Keratinocyte (primary cell): Measurements from ENCODE around the gene MTRF1. TPM values are rescaled to one million over a fixed set of nuclear protein-coding genes. Genes with fewer than 3 reads are reported as not detected.
"Not testable (repeated sequence)": the region's sequence is repeated elsewhere in the genome, so short reads cannot be mapped to it uniquely, and the experiment has no call there.

ENCODE experiments used
- DNase-seq: peaks from one replicate; pipeline ENCODE4 v3.0.0-alpha.2; 2011; ENCODE audit warnings: low read depth, missing footprints, low spot score
- FAIRE-seq: peaks from 2 replicates; lab custom pipeline; 2011; peaks lifted over from hg19 to GRCh38; lab: Jason Lieb, UNC
- H2AFZ ChIP-seq: 2 replicates; pipeline ENCODE4 v1.6.0; 2012; ENCODE audit warnings: low read length, control low read depth, inconsistent platforms; ENCODE audit not compliant: control insufficient read depth
- H3K27ac ChIP-seq: 2 replicates; pipeline ENCODE4 v1.5.1; 2011; ENCODE audit warnings: low read length; ENCODE audit not compliant: control insufficient read depth, insufficient read depth
- H3K27me3 ChIP-seq: 3 replicates; pipeline ENCODE4 v1.6.0; 2011; ENCODE audit warnings: low read length; ENCODE audit not compliant: control insufficient read depth, insufficient read depth; ENCODE audit errors: extremely low read depth
- H3K36me3 ChIP-seq, 2 experiments: 2 replicates in 1 of 2; 3 replicates in 1 of 2; pipeline ENCODE4 v1.5.1; 2011; ENCODE audit warnings: low read length in 2 of 2, mild to moderate bottlenecking in 1 of 2; ENCODE audit not compliant: control insufficient read depth in 2 of 2, insufficient read depth in 2 of 2; ENCODE audit errors: extremely low read depth in 1 of 2
- H3K4me1 ChIP-seq: 3 replicates; pipeline ENCODE4 v1.5.1; 2011; ENCODE audit warnings: low read length; ENCODE audit not compliant: control insufficient read depth, insufficient read depth; ENCODE audit errors: extremely low read depth
- H3K4me2 ChIP-seq: 3 replicates; pipeline ENCODE4 v1.6.0; 2011; ENCODE audit warnings: low read depth, low read length; ENCODE audit not compliant: control insufficient read depth, insufficient read depth; ENCODE audit errors: extremely low read depth
- H3K4me3 ChIP-seq, 3 experiments: fragments of 200-600 bp in 1 of 3; sonication (generic) in 1 of 3; 2 replicates in 2 of 3; 3 replicates in 1 of 3; pipeline ENCODE4 v1.5.1; 2011 to 2016; ENCODE audit warnings: low read length in 3 of 3, mild to moderate bottlenecking in 3 of 3, control low read depth in 2 of 3, inconsistent platforms in 1 of 3, low read depth in 1 of 3, mixed read lengths in 1 of 3, mixed run types in 1 of 3, moderate library complexity in 1 of 3; ENCODE audit not compliant: control insufficient read depth in 2 of 3, insufficient read depth in 2 of 3; ENCODE audit errors: extremely low read depth in 1 of 3
- H3K79me2 ChIP-seq: 2 replicates; pipeline ENCODE4 v1.6.0; 2012; ENCODE audit warnings: low read length; ENCODE audit not compliant: control insufficient read depth, insufficient read depth
- H3K9ac ChIP-seq: 3 replicates; pipeline ENCODE4 v1.6.0; 2011; ENCODE audit warnings: low read length; ENCODE audit not compliant: control insufficient read depth, insufficient read depth; ENCODE audit errors: extremely low read depth
- H3K9me1 ChIP-seq: 3 replicates; pipeline ENCODE4 v1.6.0; 2011; ENCODE audit warnings: low read length; ENCODE audit not compliant: control insufficient read depth, insufficient read depth; ENCODE audit errors: extremely low read depth
- H3K9me3 ChIP-seq: 2 replicates; pipeline ENCODE4 v1.5.1; 2012; ENCODE audit warnings: low read depth, low read length; ENCODE audit not compliant: control insufficient read depth
- H4K20me1 ChIP-seq: 3 replicates; pipeline ENCODE4 v1.6.0; 2011; ENCODE audit warnings: low read length; ENCODE audit not compliant: control insufficient read depth, insufficient read depth; ENCODE audit errors: extremely low read depth
- CTCF ChIP-seq, 3 experiments: IDR thresholded peaks in 1 of 3; conservative IDR thresholded peaks in 1 of 3; optimal IDR thresholded peaks in 1 of 3; 2 replicates in 2 of 3; 3 replicates in 1 of 3; pipeline versions ENCODE3 to v1.5.1; 2011; ENCODE audit warnings: low read length in 3 of 3, mild to moderate bottlenecking in 3 of 3, moderate library complexity in 2 of 3, control low read depth in 1 of 3, inconsistent platforms in 1 of 3; ENCODE audit not compliant: insufficient read depth in 2 of 3; ENCODE audit errors: extremely low read depth in 1 of 3
- EZH2 ChIP-seq: IDR thresholded peaks from one replicate; pipeline ENCODE4 v1.6.1; 2012; ENCODE audit warnings: inconsistent platforms, mild to moderate bottlenecking, low read length, moderate library complexity
- dilution Hi-C: fragments of 300-500 bp; cut with MboI; formaldehyde crosslinking; loops from one replicate; pipeline ENCODE4 v1.7.0; 2020; ENCODE audit warnings: low sequenced_read_pairs; ENCODE audit not compliant: extremely low pct_ligation_motif_present
- polyA plus RNA-seq, 5 experiments: library from polyadenylated mRNA; depleted of rRNA in 3 of 5; stranded (reverse) in 3 of 5; stranded (forward) in 1 of 5; unstranded in 1 of 5; fragments of >200 nt; gene quantifications; 1 replicate in 1 of 5; 2 replicates in 3 of 5; 3 replicates in 1 of 5; pipeline versions ENCODE4 v1.2.1 to v1.2.3, GENCODE V29; 2011 to 2012; ENCODE audit warnings: missing spikeins in 2 of 5, low read depth in 1 of 5, low replicate concordance in 1 of 5

MTRF1 gene
- polyA plus RNA-seq, 1 donor (not counting 4 experiments of a cell fraction or from before 2014, with no cell fraction given), result 16.9 TPM

- TF ChIP-seq CTCF (optimal IDR thresholded peaks at IDR 0.05 in 1 of 3, IDR thresholded peaks at IDR 0.05 in 1 of 3, conservative IDR thresholded peaks at IDR 0.05 in 1 of 3; ENCODE audit: extremely low read depth in 1 of 3, insufficient read depth in 2 of 3, low read length in 3 of 3) (no peak), EZH2 (no peak)
- H3K9ac ChIP-seq, result no peak overlapping the region
- no peaks in the 10 kb centered on the region for H3K9me1 ChIP-seq
- no peaks in the 10 kb centered on the region for H3K79me2 ChIP-seq
- DNase-seq, result no peak
- dilution Hi-C loops, result no loop called here
- no peaks in the 10 kb centered on the region for H3K36me3 ChIP-seq
- no peak overlapping the region for H3K27ac ChIP-seq
- H2AFZ ChIP-seq, result no peak overlapping the region
- H3K9me3 ChIP-seq, result no peaks in the 10 kb centered on the region
- FAIRE-seq, result no peak
- H3K4me2 ChIP-seq, result no peak overlapping the region
- H4K20me1 ChIP-seq, result no peaks in the 10 kb centered on the region
- H3K27me3 ChIP-seq, result no peaks in the 10 kb centered on the region
- no peak overlapping the region for H3K4me3 ChIP-seq
- H3K4me1 ChIP-seq, result peaks cover 11% of the 10 kb centered on the region
Observed at GRCh38 chr13:41177616-41178015, 85.8 kb downstream of the MTRF1 start.

DNA sequence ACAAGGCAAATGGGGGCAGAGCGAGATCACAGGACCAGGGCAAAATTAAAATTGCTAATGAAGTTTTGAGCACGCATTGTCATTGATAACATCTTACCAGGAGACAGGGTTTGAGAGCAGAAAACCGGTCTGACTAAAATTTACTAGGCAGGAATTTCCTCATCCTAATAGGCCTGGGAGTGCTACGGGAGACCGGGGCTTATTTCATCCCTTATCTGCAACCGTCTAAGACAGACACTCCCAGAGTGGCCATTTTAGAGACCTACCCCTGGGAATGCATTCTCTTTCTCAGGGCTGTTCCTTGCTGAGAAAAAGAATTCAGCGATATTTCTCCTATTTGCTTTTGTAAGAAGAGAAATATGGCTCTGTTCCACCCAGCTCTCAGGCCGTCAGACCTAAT, 87.8 kb downstream of the MTRF1 start:
- dilution Hi-C loops, FAIRE-seq, H3K4me3 ChIP-seq, H3K27me3 ChIP-seq, DNase-seq, H3K27ac ChIP-seq, H3K36me3 ChIP-seq, H3K4me2 ChIP-seq, H2AFZ ChIP-seq, H3K9ac ChIP-seq, H3K9me1 ChIP-seq, H3K79me2 ChIP-seq, H3K4me1 ChIP-seq, H3K9me3 ChIP-seq, H4K20me1 ChIP-seq: not testable (repeated sequence)

Other genes with a start within 250 kb of the MTRF1 start
- 37.9 to 57.6 TPM (median 48.0 TPM) in 3 replicates for gene ELF1, start 244.3 kb downstream of the MTRF1 start, polyA plus RNA-seq
- 5.9 to 13.5 TPM (median 9.3 TPM) in 3 replicates for gene WBP4, start 202.1 kb downstream of the MTRF1 start, polyA plus RNA-seq
- 4.1 to 4.9 TPM (median 4.7 TPM) in 3 replicates for gene KBTBD6, start 130.8 kb downstream of the MTRF1 start, polyA plus RNA-seq
- 2.8 to 3.4 TPM (median 3.2 TPM) in 3 replicates for gene KBTBD7, start 69.0 kb downstream of the MTRF1 start, polyA plus RNA-seq
- 4.2 to 12.0 TPM (median 5.6 TPM) in 3 replicates for gene NAA16, start 47.7 kb upstream of the MTRF1 start, polyA plus RNA-seq
- gene RGCC, start 194.0 kb upstream of the MTRF1 start, polyA plus RNA-seq, result 0.56 to 2.3 TPM (median 1.5 TPM) in 3 replicates